HG02798 (cell line): ENCODE results near the gene FGFBP1.
A peak's percentile ranks its signal among the peaks of the same experiment; 100 is the strongest.

ENCODE experiments used
- ATAC-seq: cut with Tn5 transposase; IDR thresholded peaks from one replicate; pipeline ENCODE4 v1.9.1; 2021; ENCODE audit warnings: mild to moderate bottlenecking; ENCODE audit not compliant: unreplicated experiment, poor library complexity

FGFBP1 gene

DNA sequence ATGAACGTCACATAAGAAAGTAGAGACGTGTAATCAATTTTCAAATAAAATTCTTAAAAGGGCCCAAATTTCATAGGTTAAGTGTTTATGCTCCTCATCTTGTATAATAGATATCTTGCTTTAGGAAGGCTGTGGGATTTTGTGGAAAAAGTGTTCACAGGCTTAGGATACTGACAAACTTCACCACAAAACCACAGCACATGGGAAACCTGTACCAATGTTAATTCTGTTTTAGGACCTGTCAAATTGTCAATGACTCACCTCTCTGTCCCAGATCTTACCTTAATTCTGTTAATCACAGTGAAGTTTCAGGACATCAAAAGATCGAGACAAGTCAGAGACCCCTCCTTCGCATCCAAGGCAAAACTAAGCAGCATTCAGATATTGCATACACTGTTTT, 24.2 kb downstream of the FGFBP1 start:
- ATAC-seq: no peak

DNA sequence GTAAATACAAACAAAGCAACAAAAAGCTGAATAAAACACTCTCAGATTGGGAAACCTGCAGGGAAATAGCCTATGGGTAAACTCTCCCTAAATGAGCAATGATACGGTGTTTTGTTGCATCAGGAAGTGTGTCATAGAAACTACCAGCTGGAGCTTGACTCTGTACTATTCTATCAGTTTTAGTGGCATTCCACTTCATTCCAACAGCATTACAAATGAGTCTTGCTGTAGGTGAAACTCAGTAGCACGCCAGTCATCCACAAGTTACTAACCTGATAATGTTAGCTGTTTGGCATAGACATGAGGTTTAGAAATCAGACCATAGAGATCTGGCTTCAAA, 24.9 kb downstream of the FGFBP1 start:
- ATAC-seq: no peak

GRCh38 chr4:15912961-15913630, 25.4 kb downstream of the FGFBP1 start:
- no peak for ATAC-seq

GRCh38 chr4:15912236-15912635, 26.3 kb downstream of the FGFBP1 start:
- no peak for ATAC-seq

GRCh38 chr4:15910155-15910940, 28.2 kb downstream of the FGFBP1 start:
- no peak for ATAC-seq

GRCh38 chr4:15907430-15907829, 31.1 kb downstream of the FGFBP1 start:
- ATAC-seq: no peak

DNA sequence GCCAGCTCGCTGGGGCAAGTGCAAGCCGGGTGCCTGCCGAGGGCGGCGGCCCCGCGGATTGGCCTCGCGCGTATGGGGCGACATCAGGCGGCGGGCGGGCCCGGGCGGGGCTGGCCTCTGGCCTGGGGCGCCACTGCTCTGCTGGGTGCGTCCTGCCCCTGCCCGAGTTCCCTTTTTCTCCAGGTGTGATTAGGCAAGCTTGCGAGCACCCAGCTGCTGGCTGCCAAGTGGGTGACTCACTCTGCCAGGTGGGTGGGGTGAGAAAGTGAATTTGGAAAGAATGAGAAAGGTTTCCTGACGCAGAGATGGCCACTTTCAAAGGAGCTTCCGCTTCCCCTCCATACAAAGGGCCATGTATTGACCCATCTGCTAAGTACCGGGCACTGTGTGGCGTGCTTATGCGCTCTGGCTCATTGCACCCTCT, 32.5 kb downstream of the FGFBP1 start:
- no peak for ATAC-seq

GRCh38 chr4:15902746-15903145, 35.8 kb downstream of the FGFBP1 start:
- no peak for ATAC-seq

- no peak for ATAC-seq
These were observed 36.5 kb downstream of the FGFBP1 start for GRCh38 chr4:15901998-15902397.

GRCh38 chr4:15901007-15901406, 37.5 kb downstream of the FGFBP1 start:
- no peak for ATAC-seq

DNA sequence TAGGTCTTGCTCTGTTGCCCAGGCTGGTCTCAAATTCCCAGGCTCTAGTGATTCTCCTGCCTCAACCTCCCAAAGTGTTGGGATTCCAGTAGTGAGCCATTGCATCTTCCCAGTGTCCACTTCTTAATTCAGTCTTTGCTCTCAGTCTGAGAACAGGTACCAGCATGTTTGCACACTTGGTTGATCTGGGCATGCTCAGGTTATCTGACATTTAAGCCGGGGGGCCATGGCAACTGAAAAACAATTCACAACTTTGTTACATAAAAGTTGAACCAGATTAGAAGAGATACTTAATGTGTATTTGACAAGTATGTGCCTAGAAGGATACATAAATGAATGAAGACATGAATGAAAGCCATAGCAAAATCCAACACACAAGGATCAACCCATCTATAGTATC, 39.0 kb downstream of the FGFBP1 start:
- no peak for ATAC-seq

- no peak for ATAC-seq
These were observed 39.6 kb downstream of the FGFBP1 start for GRCh38 chr4:15898902-15899301.

DNA sequence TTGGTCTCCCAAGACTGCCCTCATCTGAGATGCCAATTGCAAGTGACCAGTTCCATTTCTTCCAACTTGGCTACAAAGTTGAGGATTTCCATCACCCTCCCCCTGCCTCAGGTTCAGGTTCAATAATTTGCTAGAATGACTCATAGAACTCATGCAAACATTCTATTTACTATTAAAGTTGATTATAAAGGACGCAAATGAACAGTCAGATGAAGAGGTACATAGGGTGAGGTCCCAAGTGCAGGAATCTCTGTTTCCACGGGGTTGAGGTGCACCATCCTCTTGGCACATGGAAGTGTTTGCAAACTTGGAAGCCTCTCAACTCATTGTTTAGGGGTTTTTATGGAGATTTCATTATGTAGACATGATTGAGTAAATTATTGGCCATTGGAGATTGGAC, 41.0 kb downstream of the FGFBP1 start:
- no peak for ATAC-seq

- no peak for ATAC-seq
These were observed 43.3 kb downstream of the FGFBP1 start for GRCh38 chr4:15894921-15895916.

GRCh38 chr4:15894393-15894792, 44.1 kb downstream of the FGFBP1 start:
- no peak for ATAC-seq

DNA sequence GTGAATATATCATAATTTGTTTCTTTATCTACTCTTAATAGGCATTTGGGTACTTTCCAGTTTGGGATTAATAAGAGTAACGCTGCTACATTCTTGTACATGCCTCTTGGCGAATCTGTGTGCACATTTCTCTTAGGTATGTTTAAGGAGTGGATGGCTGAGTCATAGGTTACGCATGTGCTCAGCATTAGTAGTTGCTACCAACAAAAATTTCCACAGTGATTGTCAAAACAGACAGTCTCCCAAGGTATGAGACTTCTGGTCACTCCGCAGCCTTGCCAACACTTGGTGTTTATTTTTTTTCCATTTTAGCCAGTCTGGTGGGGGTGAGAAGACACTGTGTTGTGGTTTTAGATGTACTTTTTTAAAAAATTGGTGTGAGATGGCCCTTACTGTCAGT, 44.6 kb downstream of the FGFBP1 start:
- no peak for ATAC-seq

GRCh38 chr4:15891312-15891711, 47.2 kb downstream of the FGFBP1 start:
- ATAC-seq: peak; percentile 69

- peak; percentile 38 for ATAC-seq
These were observed 48.2 kb downstream of the FGFBP1 start for GRCh38 chr4:15890246-15890829.

- ATAC-seq: no peak
These were observed 50.0 kb downstream of the FGFBP1 start for GRCh38 chr4:15888515-15888914.
